ENCODE data around the gene CD58.

The CD58 gene

GRCh38 chr1:116537898-116538297 is 32.9 kb downstream of the CD58 start:
- no peak for DNase-seq

GRCh38 chr1:116537040-116537831 is 33.6 kb downstream of the CD58 start:
- no peak for DNase-seq

- no peak for DNase-seq
These were observed 36.6 kb downstream of the CD58 start for GRCh38 chr1:116534014-116534739.

DNA sequence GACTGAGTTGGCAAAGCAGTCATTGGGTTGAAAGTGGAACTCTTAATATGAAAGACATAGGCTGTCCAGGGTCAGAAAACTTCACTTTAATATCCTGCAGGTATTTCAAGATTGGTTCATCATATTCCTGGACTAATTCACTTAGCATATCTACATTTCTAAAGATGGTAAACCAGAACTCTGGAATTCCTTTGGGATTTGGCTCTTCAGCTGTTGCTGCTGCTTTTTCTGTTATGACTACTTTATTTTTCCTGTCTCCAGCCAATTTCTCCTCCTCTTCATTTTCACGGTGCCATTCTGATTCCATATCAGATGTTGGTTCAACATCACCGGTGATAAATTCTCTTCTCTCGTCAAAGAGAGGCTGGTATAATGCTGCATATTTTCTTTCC is 37.4 kb downstream of the CD58 start:
- DNase-seq = no peak

DNA sequence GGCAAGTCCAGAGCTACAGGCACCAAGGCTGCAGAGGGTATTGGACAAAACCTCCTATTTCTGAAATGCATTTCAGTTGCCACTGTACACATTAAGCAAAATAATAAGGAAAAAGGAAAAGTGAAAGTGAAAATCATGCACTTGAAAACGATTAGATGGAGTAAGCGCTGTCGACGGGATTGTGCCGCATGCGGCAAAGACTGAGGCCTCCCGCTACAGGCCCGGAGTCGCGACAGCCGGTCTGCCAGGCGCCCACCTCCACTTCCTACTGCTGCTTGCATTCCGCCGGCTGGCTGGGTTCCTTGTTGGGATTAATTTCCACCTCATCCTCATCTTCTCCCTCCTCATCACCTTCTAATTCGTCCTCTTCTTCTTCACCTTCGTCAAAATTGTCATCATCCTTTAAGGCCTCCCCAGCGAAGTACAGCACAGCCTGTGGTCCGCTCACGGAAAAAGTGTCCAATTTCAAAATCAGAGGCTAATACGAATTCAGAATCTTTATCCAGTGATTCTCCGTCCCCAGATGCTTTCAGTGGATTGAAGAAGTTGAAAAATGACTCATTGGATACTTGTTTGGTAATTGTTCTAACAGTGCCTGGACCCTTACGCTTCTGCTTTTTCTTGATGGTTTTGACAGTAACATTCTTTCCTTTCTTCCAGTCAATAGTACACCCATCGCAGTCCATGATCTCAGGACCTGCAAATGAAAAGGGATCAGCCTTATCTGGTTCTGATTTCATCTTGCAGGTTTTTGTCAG is 38.0 kb downstream of the CD58 start:
- DNase-seq = no peak

GRCh38 chr1:116531917-116532316 is 38.9 kb downstream of the CD58 start:
- DNase-seq = no peak

GRCh38 chr1:116529681-116530080 is 41.1 kb downstream of the CD58 start:
- no peak for DNase-seq

- no peak for DNase-seq
These were observed 41.6 kb downstream of the CD58 start for GRCh38 chr1:116529199-116529631.

GRCh38 chr1:116528329-116529083 is 42.3 kb downstream of the CD58 start:
- DNase-seq = no peak

GRCh38 chr1:116525440-116525839 is 45.4 kb downstream of the CD58 start:
- DNase-seq = no peak

DNA sequence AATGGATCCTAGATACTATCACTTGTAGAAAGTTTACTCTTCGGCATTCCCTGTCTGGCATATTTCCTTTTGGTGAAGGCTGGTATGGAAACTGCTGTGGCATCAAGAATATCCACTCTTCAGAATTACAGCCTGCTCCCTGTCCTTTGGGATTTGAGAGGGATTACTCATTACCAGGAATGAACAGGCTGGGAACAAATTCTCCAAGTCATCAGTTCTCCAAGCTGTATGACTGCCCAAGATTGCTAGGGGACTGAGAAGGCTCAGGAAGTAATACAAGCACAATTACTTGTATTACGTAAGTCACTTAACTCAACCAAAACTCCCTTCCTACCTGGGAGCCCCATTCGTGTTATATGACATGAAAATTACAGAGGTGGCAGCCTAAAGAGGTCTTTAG is 49.6 kb downstream of the CD58 start:
- DNase-seq = no peak

DNA sequence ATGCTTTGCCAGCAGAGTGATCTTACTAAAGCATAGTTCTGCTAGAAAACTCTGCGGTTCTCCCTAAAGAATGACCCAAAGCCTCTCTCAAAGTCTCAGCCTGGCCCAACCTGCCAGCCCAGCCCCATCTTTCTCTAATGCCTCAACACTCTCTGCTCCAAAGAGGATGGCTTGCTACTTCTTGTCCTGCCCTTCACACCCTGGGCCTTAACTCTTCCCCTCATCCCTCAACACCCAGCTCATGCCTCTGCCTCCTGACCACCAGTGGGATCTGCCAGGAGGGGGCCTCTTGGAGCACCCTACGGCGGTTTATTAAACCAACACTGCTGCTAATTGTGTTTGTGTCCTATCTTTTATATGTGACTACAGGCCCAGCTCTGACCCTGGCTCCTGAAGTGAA is 52.4 kb downstream of the CD58 start:
- DNase-seq = no peak

DNA sequence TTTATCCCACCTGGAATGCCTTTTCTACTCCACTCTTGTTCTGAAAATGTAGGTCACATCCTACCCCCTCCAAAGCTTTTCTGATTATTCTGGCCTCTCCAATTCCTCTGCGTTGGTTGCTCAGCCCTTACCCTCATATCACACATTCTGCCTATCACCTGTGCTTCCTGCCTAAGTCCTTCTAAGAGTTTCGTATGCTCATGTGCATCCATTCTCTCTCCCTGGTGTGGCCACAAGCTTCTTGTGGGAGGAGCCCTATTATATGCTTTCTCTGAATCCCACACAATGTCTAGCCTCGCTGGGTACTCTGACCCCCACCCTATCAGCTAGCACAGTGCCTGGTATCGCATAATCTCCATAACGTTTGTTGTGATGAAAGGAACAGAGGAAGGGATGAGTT is 54.2 kb downstream of the CD58 start:
- DNase-seq = no peak

- DNase-seq = no peak
These were observed 55.1 kb downstream of the CD58 start for GRCh38 chr1:116515702-116516101.

- no peak for DNase-seq
These were observed 55.9 kb downstream of the CD58 start for GRCh38 chr1:116514708-116515525.

- no peak for DNase-seq
These were observed 56.9 kb downstream of the CD58 start for GRCh38 chr1:116513956-116514355.

DNA sequence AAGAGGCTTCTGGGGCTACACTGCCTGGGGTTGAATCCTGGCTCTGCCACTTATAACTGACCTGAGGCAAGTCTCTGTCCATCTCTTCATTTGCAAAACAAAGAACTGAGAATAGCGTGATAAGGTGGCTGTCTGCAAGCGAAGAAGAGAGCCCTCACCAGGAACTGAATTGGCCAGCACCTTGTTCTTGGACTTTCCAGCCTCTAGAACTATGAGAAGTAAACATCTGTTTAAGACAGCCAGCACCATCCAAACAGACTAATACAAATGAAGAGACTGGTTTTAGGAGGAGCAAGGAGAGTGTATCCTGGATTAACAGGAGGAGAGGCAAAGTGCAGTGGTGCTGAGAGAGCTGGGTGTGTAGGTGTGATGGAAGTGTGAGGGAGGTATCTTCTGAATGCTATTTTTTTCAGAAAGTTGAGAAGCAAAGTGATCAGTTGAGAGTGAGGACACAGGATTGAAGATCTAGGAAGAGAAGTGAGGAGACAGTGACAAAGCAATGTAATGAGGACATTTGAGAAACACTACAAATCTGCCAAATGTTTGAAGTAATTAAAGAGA is 59.3 kb downstream of the CD58 start:
- no peak for DNase-seq

DNA sequence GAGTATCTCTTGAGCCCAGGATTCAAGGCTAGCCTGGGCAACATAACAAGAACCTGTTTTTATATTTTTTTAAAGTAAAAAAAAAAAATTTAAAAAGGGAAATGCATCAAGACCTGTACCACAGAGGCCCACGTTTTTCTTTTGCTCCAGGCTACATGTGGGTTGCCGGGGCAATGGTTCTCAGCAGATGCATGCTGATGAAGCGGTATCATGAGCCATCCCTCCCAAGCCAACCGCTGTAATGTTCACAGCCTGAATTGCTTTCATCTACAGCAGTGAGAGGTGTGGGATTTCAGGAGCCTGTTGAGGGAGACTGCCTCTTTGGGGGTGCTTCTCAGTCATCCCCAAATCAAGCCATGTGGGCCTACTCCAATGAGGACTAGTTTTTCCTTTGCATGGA is 60.5 kb downstream of the CD58 start:
- DNase-seq = no peak

DNA sequence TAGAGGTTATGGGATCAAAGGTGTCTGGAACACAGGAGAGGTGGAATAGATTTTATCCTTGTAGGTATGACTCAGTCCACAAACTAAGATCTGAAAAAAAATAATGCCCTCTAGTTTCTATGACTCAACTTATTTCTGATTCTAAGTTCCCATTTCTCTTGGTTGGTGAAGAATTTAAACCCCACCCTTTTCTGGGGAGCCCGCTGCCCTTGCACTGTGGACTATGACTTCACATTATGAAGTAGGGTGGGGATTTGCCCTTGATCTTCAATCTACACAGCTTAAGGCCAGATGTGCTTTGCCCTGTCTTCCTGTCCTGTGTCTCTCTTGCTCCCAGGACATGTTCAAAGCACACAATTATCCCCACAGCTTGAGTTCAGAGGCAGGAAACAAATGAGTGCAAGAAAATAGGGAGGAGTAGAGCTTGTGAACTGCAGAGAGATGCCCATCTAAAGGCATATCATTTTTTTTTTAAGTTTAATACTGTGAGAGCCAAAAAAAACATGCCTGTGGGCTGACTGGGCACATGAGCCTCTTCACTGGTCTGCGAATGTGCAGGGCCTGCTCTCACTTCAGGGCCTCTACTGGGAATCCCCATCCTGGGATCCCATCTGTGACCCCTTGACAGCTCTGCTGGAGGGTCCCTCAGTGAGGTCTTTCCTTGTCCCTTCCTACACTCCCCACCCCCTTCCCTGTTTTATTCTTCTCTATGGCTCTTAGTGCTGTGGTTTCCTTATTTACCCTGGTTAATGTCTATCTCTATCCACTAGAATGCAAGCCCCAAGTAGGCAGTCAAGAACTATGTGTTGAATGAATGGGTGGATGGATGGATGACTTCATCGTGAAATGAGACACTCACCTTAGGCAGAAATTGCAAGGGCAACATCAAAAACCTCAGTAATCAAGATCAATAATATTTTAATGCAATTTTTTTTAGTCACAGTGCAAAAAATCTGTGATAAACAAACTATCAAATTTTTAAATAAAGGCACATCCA is 61.5 kb downstream of the CD58 start:
- DNase-seq = no peak

Data from NCI-H187 (cell line).